ENCODE data around the gene SCN10A.

SCN10A gene

GRCh38 chr3:38763569-38763968 is 52.4 kb downstream of the SCN10A start:
- no peak for DNase-seq

GRCh38 chr3:38758557-38758956 is 57.5 kb downstream of the SCN10A start:
- no peak for DNase-seq

GRCh38 chr3:38757721-38758120 is 58.3 kb downstream of the SCN10A start:
- no peak for DNase-seq

GRCh38 chr3:38756892-38757291 is 59.1 kb downstream of the SCN10A start:
- DNase-seq: no peak

GRCh38 chr3:38755130-38755529 is 60.9 kb downstream of the SCN10A start:
- DNase-seq: no peak

GRCh38 chr3:38746641-38747040 is 69.4 kb downstream of the SCN10A start:
- DNase-seq: no peak

GRCh38 chr3:38743043-38743442 is 73.0 kb downstream of the SCN10A start:
- DNase-seq: no peak

GRCh38 chr3:38742550-38742949 is 73.5 kb downstream of the SCN10A start:
- no peak for DNase-seq

- DNase-seq: no peak
Measured at GRCh38 chr3:38740537-38740936, 75.5 kb downstream of the SCN10A start.

- DNase-seq: no peak
Measured at GRCh38 chr3:38739931-38740330, 76.1 kb downstream of the SCN10A start.

- no peak for DNase-seq
Measured at GRCh38 chr3:38739396-38739689, 76.7 kb downstream of the SCN10A start.

GRCh38 chr3:38738630-38739395 is 77.2 kb downstream of the SCN10A start:
- no peak for DNase-seq

GRCh38 chr3:38731522-38731921 is 84.5 kb downstream of the SCN10A start:
- no peak for DNase-seq

GRCh38 chr3:38730281-38730680 is 85.7 kb downstream of the SCN10A start:
- no peak for DNase-seq

GRCh38 chr3:38728008-38728407 is 88.0 kb downstream of the SCN10A start:
- DNase-seq: no peak

- no peak for DNase-seq
Measured at GRCh38 chr3:38726751-38727150, 89.3 kb downstream of the SCN10A start.

- DNase-seq: no peak
Measured at GRCh38 chr3:38725726-38726419, 90.1 kb downstream of the SCN10A start.

GRCh38 chr3:38724392-38724736 is 91.7 kb downstream of the SCN10A start:
- DNase-seq: no peak

GRCh38 chr3:38723569-38724391 is 92.2 kb downstream of the SCN10A start:
- no peak for DNase-seq

GRCh38 chr3:38722781-38723568 is 93.0 kb downstream of the SCN10A start:
- no peak for DNase-seq

GRCh38 chr3:38721207-38721772 is 94.7 kb downstream of the SCN10A start:
- DNase-seq: no peak

- no peak for DNase-seq
Measured at GRCh38 chr3:38720465-38720864, 95.6 kb downstream of the SCN10A start.
